Thyroid gland (tissue), 4 donors: Measurements from ENCODE around the gene HAGHL. TPM values are rescaled to one million over a fixed set of nuclear protein-coding genes. Genes with fewer than 3 reads are reported as not detected.

Experiments used
- DNase-seq, 2 donors: peaks; one replicate each; pipeline ENCODE4 v3.0.0-alpha.2; 2019
- H3K27ac ChIP-seq, 3 donors: fragments of 200-600 bp; sonication (generic); 1 replicate in 2 of 3; 2 replicates in 1 of 3; pipeline ENCODE4 v1.5.1; 2016 to 2019; ENCODE audit warnings: mild to moderate bottlenecking in 1 of 3, moderate library complexity in 1 of 3
- H3K27me3 ChIP-seq: fragments of 200-600 bp; sonication (generic); one replicate; pipeline ENCODE4 v1.5.1; 2019
- H3K36me3 ChIP-seq, 2 donors: fragments of 200-600 bp; sonication (generic); one replicate each; pipeline ENCODE4 v1.5.1; 2016 to 2019
- H3K4me1 ChIP-seq, 2 donors: fragments of 200-600 bp; sonication (generic); one replicate each; pipeline ENCODE4 v1.5.1; 2017 to 2019
- H3K4me3 ChIP-seq, 3 donors: fragments of 200-600 bp; sonication (generic); replicated peaks in 1 of 3; 1 replicate in 2 of 3; 2 replicates in 1 of 3; pipeline ENCODE4 v1.5.1; 2016; ENCODE audit warnings: mild to moderate bottlenecking in 1 of 3
- H3K9me3 ChIP-seq: fragments of 200-600 bp; sonication (generic); one replicate; pipeline ENCODE4 v1.5.1; 2017
- CTCF ChIP-seq, 6 experiments: fragments of 200-600 bp in 3 of 6; fragments of 450-650 bp in 3 of 6; sonication (generic) in 3 of 6; IDR thresholded peaks; one replicate each; pipeline ENCODE4 v1.5.1; 2016 to 2019; ENCODE audit warnings: antibody characterized with exemption in 6 of 6, mild to moderate bottlenecking in 2 of 6, inconsistent platforms in 1 of 6, moderate library complexity in 1 of 6
- POLR2A ChIP-seq, 2 donors: fragments of 450-650 bp; IDR thresholded peaks; one replicate each; pipeline ENCODE4 v1.6.1; 2017; ENCODE audit warnings: antibody characterized with exemption in 2 of 2, mild to moderate bottlenecking in 2 of 2, moderate library complexity in 1 of 2
- WGBS, 2 donors: methylation state at CpG; one replicate each; pipeline ENCODE4 v1.1.5; 2017; 5-methylcytosine and 5-hydroxymethylcytosine counted together
- intact Hi-C: fragments of 100-400 bp; cut with DNase I; formaldehyde crosslinking; loops from one replicate; pipeline ENCODE4 v1.15.1; 2023
- total RNA-seq, 4 donors: library from RNA; depleted of rRNA; stranded (reverse); fragments of >200 nt; gene quantifications; one replicate each; pipeline ENCODE4 v1.2.3, GENCODE V29; 2016

Gene HAGHL
- total RNA-seq, 4 donors from 2014 or later: 3.8 to 8.7 (median 5.1) TPM; not detected in 1

DNA sequence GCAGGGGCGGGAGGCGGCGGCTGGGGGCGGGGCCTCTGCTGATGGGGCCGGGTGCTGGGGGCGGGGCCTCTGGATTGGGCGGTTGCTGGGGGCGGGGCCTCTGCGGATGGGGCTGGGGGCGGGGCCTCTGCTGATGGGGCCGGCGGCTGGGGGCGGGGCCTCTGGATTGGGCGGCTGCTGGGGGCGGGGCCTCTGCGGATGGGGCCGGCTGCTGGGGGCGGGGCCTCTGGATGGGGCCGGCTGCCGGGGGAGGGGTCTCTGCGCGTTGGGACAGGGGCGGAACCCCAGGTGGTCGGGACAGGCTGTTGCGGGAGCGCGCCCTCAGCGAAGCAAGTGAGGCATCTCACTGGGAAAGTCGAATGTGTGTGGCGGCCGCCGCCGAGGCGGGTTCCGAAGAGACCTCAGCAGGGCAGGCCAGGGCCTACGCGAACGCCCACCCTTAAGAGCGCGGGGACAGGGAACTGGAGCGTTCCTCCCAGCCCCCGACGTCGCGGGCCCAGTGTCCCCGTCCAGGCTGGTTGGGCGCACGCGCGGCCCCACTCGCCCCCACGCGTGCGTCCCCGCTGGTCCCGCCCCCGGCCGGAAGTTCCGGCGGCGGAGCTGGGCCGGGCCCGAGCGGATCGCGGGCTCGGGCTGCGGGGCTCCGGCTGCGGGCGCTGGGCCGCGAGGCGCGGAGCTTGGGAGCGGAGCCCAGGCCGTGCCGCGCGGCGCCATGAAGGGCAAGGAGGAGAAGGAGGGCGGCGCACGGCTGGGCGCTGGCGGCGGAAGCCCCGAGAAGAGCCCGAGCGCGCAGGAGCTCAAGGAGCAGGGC, 46.9 kb upstream of the HAGHL start, which contains the start of gene STUB1:
Gene STUB1 (plus strand): TSS at position 597 of the 811 bp plus-strand sequence. CDS start 116 bp downstream, at position 713.
- TF ChIP-seq CTCF (IDR thresholded peaks at IDR 0.05) (peak in 1 of 6 experiments; percentile 2), POLR2A (IDR thresholded peaks at IDR 0.05) (peak; percentile 6 to 83)
- peak; percentile 81 to 82 for DNase-seq
- Histone ChIP-seq H3K4me1 (peaks cover 33 to 52% of the 10 kb centered on the region in 2 donors), H3K27me3 (no peaks in the 10 kb centered on the region), H3K9me3 (no peaks in the 10 kb centered on the region), H3K27ac (peak within 1 kb of the TSS; percentile 85 to 87 (median 87)), H3K36me3 (peaks cover 12 to 14% of the 10 kb centered on the region in 2 donors), H3K4me3 (peak within 1 kb of the TSS; percentile 42 to 74 (median 72))
- WGBS, 2 donors: 0% methylated on average over 3 of the region's 91 CpGs; no CpG with 5 or more reads in 1 of the 2 donors
- intact Hi-C loops: no loop called here

- Histone ChIP-seq H3K36me3 (peaks cover 12 to 14% of the 10 kb centered on the region in 2 donors), H3K27ac (peak overlapping the region in 2 of 3 donors; percentile 58 to 87), H3K4me3 (peak overlapping the region; percentile 14 to 74 (median 42)), H3K27me3 (no peaks in the 10 kb centered on the region), H3K9me3 (no peaks in the 10 kb centered on the region), H3K4me1 (peaks cover 30 to 52% of the 10 kb centered on the region in 2 donors)
- TF ChIP-seq CTCF (IDR thresholded peaks at IDR 0.05): no peak
- no peak for TF ChIP-seq POLR2A (IDR thresholded peaks at IDR 0.05)
- DNase-seq: no peak
- 0% methylated on average over 2 to 28 of the region's 38 CpGs for WGBS, 2 donors
- intact Hi-C loops: no loop called here
Observed at GRCh38 chr16:680625-680945, 46.3 kb upstream of the HAGHL start.

- H3K9me3 ChIP-seq: no peaks in the 10 kb centered on the region
- peaks cover 30 to 49% of the 10 kb centered on the region in 2 donors for H3K4me1 ChIP-seq
- H3K4me3 ChIP-seq: peak overlapping the region; percentile 14 to 74 (median 42)
- H3K27me3 ChIP-seq: no peaks in the 10 kb centered on the region
- DNase-seq: peak; percentile 41 to 44
- TF ChIP-seq CTCF (IDR thresholded peaks at IDR 0.05) (no peak), POLR2A (IDR thresholded peaks at IDR 0.05) (no peak)
- WGBS, 2 donors: 70 to 78% methylated on average over 17 to 30 of the region's 44 CpGs
- H3K27ac ChIP-seq: peak overlapping the region in 2 of 3 donors; percentile 58 to 87
- H3K36me3 ChIP-seq: peaks cover 12 to 14% of the 10 kb centered on the region in 2 donors
- intact Hi-C loops: no loop called here
Observed at GRCh38 chr16:680967-681745, 45.8 kb upstream of the HAGHL start.

GRCh38 chr16:681746-682427, 45.0 kb upstream of the HAGHL start:
- intact Hi-C loops: no loop called here
- TF ChIP-seq POLR2A (IDR thresholded peaks at IDR 0.05): no peak
- TF ChIP-seq CTCF (IDR thresholded peaks at IDR 0.05): no peak

More at GRCh38 chr16:681746-682427, 45.0 kb upstream of the HAGHL start:
- 79 to 89% methylated on average over 20 to 21 of the region's 28 CpGs for WGBS, 2 donors
- no peak overlapping the region for H3K27ac ChIP-seq
- H3K4me1 ChIP-seq: peaks cover 30 to 49% of the 10 kb centered on the region in 2 donors
- no peaks in the 10 kb centered on the region for H3K9me3 ChIP-seq
- DNase-seq: no peak
- no peaks in the 10 kb centered on the region for H3K27me3 ChIP-seq
- H3K36me3 ChIP-seq: peaks cover 18 to 19% of the 10 kb centered on the region in 2 donors
- H3K4me3 ChIP-seq: no peak overlapping the region
